T-helper 2 cell (primary cell): Measurements from ENCODE around the gene TTLL11.

Source experiments
- DNase-seq, 5 experiments: peaks; one replicate each; pipeline versions ENCODE4 v3.0.0 to v3.0.0-alpha.2; 2012 to 2022

Gene TTLL11

GRCh38 chr9:121852241-121852640 lies 240.9 kb downstream of the TTLL11 start:
- DNase-seq, result no peak

- DNase-seq, result no peak
These were observed 241.4 kb downstream of the TTLL11 start for GRCh38 chr9:121851641-121852091.

DNA sequence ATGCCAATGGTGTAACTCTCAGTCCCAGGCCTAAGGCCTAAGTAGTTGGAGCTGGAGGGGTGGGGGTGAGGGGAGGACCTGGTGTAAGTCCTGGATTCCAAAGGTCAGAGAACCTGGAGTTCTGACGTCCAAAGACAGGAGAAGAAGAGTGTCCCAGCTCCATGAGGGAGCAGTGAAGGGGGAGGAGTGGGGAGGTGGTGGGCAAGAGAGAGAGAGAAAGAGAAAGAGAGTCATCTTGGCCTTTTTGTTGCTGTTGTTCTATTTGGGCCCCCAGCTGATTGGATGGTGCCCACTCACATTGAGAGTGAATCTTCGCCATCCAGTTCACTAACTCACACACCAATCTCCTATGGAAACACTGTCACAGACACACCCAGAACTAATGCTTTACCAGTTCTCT lies 242.7 kb downstream of the TTLL11 start:
- no peak for DNase-seq

- DNase-seq, result no peak
These were observed 243.6 kb downstream of the TTLL11 start for GRCh38 chr9:121849554-121849953.

DNA sequence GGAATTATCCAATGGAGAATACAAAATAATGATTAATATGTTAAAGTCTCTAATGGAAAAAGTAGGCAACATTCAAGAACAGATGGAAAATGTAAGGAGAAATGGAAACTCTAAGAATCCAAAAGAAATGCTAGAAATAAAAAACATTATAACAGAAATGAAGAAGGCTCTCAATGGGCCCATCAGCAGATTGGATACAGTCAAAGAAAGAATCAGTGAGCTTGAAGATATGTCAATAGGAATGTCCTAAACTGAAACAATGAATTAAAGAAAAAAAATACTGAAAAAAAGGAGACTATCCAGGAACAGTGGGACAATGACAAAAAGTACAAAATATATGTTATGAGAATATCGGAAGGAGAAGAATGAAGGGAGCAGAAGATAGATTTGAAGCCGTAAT lies 248.5 kb downstream of the TTLL11 start:
- DNase-seq, result no peak

- DNase-seq, result no peak
These were observed 249.0 kb downstream of the TTLL11 start for GRCh38 chr9:121844098-121844497.

DNA sequence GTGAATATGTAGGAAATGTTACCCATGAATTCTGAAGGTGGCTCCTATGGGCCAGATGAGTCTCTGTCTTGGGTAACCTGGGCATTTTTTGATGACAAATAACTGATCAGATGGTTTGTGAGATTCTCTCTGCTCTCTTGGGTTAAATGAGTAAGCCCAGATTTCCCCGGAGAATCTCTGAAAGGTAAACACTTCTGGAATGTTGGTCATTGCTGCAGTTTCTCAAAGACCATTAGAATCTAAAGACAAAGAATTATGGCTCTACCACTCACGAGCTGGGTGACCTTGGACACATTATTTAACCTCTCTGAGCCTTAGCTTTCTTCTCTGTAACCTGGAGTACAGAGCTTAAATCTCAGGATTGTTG lies 250.5 kb downstream of the TTLL11 start:
- DNase-seq, result no peak

GRCh38 chr9:121841771-121842611 lies 251.1 kb downstream of the TTLL11 start:
- no peak for DNase-seq

- DNase-seq, result no peak
These were observed 252.0 kb downstream of the TTLL11 start for GRCh38 chr9:121840838-121841760.

DNA sequence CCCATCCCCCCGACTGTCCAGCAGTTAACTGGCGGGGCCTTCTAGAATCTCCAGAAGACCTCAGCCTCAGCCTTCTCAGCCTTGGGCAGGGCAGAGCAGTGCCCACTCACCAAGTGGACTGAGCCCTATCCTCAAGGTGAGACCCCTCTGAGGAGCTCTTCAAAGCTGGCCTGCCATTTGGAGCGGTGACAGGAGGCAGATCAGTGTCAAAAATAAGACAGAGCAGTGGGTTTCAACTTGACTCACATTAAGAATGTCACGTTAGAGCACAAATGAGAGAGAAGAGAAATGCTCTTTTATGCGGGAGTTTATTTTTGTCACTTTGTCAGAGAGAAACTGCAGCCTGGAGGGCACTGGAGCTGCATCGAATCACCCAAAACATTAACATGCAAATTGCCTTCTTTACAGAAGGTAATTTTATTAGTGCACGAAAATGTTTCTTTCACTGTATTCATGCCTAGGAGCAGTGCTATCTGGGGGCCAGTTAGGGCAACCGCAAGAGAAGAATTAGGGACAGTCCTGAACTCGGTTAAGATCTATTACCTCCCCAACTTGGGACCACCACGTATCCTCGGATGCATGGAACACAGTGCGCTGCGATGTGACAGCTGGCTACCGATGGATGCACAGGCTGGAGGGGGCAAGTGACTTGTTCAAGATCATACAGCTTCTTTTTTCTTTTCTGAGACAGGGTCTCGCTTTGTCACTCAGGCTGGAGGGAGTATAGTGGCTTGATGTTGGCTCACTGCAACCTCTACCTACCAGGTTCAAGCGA lies 253.2 kb downstream of the TTLL11 start:
- peak in 1 of 5 experiments; percentile 55 for DNase-seq

GRCh38 chr9:121838746-121839669 lies 254.1 kb downstream of the TTLL11 start:
- no peak for DNase-seq

GRCh38 chr9:121837113-121837961 lies 255.8 kb downstream of the TTLL11 start:
- no peak for DNase-seq

DNA sequence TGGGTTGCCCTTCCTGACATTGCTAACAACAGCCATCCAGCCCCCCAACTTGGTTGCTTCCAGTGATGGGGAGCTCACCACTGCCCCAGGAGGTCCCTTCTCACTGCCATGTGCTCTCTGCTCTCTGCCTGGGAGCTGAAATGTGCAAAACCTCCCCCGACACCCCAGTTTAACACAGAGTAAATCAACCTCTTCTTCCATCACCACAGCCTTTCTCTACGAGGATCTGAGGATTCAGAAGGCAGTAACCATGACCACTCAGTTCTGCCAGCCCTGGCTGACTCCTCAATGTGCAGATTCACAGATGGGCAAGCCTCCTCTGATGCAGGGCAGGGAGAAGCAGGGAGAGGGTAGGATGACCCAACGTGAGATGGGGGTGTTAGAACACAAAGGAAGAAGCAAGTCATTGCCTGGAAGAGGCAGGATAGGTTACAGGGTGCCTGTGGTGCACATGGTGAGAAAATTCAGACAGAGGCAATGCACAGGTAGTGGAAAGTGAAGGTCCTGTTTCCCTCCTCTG lies 256.7 kb downstream of the TTLL11 start:
- DNase-seq, result no peak

DNA sequence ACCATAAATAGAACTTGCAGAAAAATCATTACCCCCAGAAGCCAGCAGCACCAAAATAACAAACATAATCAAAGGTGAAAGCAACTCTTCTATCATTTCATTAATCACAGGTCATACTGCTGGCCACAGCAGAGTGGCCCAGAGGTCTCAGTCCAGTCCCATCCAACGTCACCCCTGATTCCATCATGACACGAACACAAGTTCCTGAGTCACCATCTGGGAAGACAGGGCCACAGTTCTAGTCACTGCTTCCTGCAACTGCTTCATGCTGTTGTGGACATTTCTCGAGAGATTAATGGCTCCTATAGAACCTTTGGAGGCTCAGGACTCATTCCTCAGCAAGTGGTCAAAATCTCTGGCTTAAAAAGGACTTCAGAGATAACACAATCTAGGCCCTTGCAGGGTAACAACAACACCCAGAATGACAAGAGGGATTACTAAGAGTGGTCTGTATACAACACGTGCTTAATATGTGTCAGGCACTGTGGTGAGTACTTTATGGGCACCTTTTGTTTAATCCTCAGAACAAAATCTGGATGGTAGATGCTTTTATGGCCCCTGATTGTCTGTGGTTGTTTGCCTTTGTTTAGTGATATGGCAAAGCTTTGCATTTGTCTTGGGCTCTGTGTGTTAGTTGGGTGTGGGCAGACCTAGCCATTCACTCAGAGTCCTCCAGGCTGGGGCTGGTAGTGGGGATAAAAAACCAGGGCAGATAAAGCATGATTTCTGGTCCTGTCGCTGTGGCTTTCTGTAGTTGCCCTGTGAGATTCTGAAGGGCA lies 257.3 kb downstream of the TTLL11 start:
- no peak for DNase-seq

GRCh38 chr9:121833061-121833460 lies 260.0 kb downstream of the TTLL11 start:
- DNase-seq, result no peak

DNA sequence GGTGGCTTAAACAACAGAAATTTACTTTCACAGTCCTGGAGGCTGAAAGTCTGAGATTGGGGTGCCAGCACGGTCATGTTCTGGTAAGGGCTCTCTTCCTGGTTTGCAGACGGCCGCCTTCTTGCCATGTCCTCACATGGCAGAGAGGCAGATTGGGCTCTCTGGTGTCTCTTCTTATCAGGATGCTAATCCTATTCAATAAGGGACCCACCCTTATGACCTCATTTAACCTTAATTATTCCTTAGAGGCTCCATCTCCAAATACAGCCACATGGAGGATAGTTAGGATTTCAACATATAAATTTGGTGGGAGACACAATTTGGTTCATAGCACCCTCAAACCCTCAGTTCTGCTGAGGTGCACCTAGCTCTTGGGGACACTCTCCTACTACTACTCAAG lies 261.2 kb downstream of the TTLL11 start:
- no peak for DNase-seq

GRCh38 chr9:121830441-121831140 lies 262.5 kb downstream of the TTLL11 start:
- DNase-seq, result no peak

- DNase-seq, result no peak
These were observed 265.7 kb downstream of the TTLL11 start for GRCh38 chr9:121827251-121827967.
